ENCODE data around the gene PCNX2.
"Not testable (repeated sequence)": the region's sequence is repeated elsewhere in the genome, so short reads cannot be mapped to it uniquely, and the experiment has no call there.

Gene PCNX2

GRCh38 chr1:233112186-233113008 lies 183.1 kb downstream of the PCNX2 start:
- peak in 1 of 2 experiments; percentile 51 for DNase-seq (ENCODE audit: low read depth in 1 of 2, low spot score in 1 of 2)

GRCh38 chr1:233111731-233112130 lies 183.8 kb downstream of the PCNX2 start:
- no peak for TF ChIP-seq JUND (IDR thresholded peaks at IDR 0.05; ENCODE audit: low read depth)
- in situ Hi-C loops (cut with HindIII; ENCODE audit: low pct_unique_long_range_greater_than_20kb, low sequenced_read_pairs) = no loop called here
- no peak for DNase-seq (ENCODE audit: low read depth in 1 of 2, low spot score in 1 of 2)

More at GRCh38 chr1:233112186-233113008, 183.1 kb downstream of the PCNX2 start:
- in situ Hi-C loops (cut with HindIII; ENCODE audit: low pct_unique_long_range_greater_than_20kb, low sequenced_read_pairs) = no loop called here
- no peak; the same call in 1 of the 2 replicates for TF ChIP-seq JUND (IDR thresholded peaks at IDR 0.05; ENCODE audit: low read depth)

- no peak for TF ChIP-seq JUND (IDR thresholded peaks at IDR 0.05; ENCODE audit: low read depth)
- no peak for DNase-seq (ENCODE audit: low read depth in 1 of 2, low spot score in 1 of 2)
- in situ Hi-C loops (cut with HindIII; ENCODE audit: low pct_unique_long_range_greater_than_20kb, low sequenced_read_pairs) = no loop called here
These were observed 186.4 kb downstream of the PCNX2 start for GRCh38 chr1:233109096-233109495.

GRCh38 chr1:233107716-233108130 lies 187.8 kb downstream of the PCNX2 start:
- in situ Hi-C loops (cut with HindIII; ENCODE audit: low pct_unique_long_range_greater_than_20kb, low sequenced_read_pairs) = not testable (repeated sequence)
- TF ChIP-seq JUND (IDR thresholded peaks at IDR 0.05; ENCODE audit: low read depth) = peak; percentile 60; the same call in 1 of the 2 replicates
- DNase-seq (ENCODE audit: low read depth in 1 of 2, low spot score in 1 of 2) = peak in 1 of 2 experiments; percentile 97

GRCh38 chr1:233107130-233107660 lies 188.3 kb downstream of the PCNX2 start:
- no peak for TF ChIP-seq JUND (IDR thresholded peaks at IDR 0.05; ENCODE audit: low read depth)
- in situ Hi-C loops (cut with HindIII; ENCODE audit: low pct_unique_long_range_greater_than_20kb, low sequenced_read_pairs) = no loop called here
- DNase-seq (ENCODE audit: low read depth in 1 of 2, low spot score in 1 of 2) = peak in 1 of 2 experiments; percentile 48

DNA sequence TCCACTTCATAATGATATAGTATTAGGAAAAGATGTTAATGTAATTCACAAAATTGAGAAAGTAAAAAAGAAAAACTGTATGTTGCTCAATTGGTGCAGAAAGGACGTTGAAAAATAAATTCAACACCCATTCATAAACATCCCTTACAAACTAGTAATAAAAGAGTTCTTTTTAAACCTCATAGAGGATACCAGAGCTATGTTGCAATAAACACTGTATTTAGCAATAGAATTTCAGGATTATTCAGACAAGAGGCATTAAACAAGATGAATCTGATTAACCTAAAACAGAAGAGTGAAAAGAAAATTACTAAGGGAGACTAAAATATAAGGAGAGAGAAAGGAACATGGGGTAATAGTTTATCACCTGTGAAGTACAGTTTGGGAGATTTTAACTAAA lies 190.3 kb downstream of the PCNX2 start:
- TF ChIP-seq JUND (IDR thresholded peaks at IDR 0.05; ENCODE audit: low read depth) = no peak
- DNase-seq (ENCODE audit: low read depth in 1 of 2, low spot score in 1 of 2) = no peak

GRCh38 chr1:233102341-233102740 lies 193.2 kb downstream of the PCNX2 start:
- in situ Hi-C loops (cut with HindIII; ENCODE audit: low pct_unique_long_range_greater_than_20kb, low sequenced_read_pairs) = no loop called here
- DNase-seq (ENCODE audit: low read depth in 1 of 2, low spot score in 1 of 2) = no peak
- TF ChIP-seq JUND (IDR thresholded peaks at IDR 0.05; ENCODE audit: low read depth) = no peak

More for the DNA sequence above, 190.3 kb downstream of the PCNX2 start:
- in situ Hi-C loops (cut with HindIII; ENCODE audit: low pct_unique_long_range_greater_than_20kb, low sequenced_read_pairs) = no loop called here

GRCh38 chr1:233097959-233098580 lies 197.5 kb downstream of the PCNX2 start:
- TF ChIP-seq JUND (IDR thresholded peaks at IDR 0.05; ENCODE audit: low read depth) = no peak
- in situ Hi-C loops (cut with HindIII; ENCODE audit: low pct_unique_long_range_greater_than_20kb, low sequenced_read_pairs) = no loop called here
- DNase-seq (ENCODE audit: low read depth in 1 of 2, low spot score in 1 of 2) = no peak

DNA sequence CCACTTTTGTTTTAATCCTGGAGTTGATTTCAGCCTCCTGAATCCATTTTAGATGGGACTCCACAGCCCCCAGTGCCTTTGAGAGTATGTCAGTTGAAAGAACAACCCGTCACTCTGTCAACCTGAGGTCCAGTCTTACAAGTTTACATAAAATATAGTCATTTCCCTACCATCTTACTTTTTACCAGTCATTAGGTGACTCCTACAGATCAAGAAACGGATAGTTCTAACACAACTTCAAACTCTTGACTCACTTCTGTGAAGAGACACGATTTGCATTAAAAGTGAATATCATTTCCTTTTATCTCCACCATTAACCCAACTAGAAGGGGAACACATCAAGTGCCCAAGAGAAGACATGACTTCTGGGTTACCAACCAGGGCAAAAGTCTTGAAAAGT lies 198.0 kb downstream of the PCNX2 start:
- in situ Hi-C loops (cut with HindIII; ENCODE audit: low pct_unique_long_range_greater_than_20kb, low sequenced_read_pairs) = no loop called here
- no peak for TF ChIP-seq JUND (IDR thresholded peaks at IDR 0.05; ENCODE audit: low read depth)

GRCh38 chr1:233094691-233095090 lies 200.8 kb downstream of the PCNX2 start:
- no peak for DNase-seq (ENCODE audit: low read depth in 1 of 2, low spot score in 1 of 2)
- in situ Hi-C loops (cut with HindIII; ENCODE audit: low pct_unique_long_range_greater_than_20kb, low sequenced_read_pairs) = no loop called here
- TF ChIP-seq JUND (IDR thresholded peaks at IDR 0.05; ENCODE audit: low read depth) = no peak

More for the DNA sequence above, 198.0 kb downstream of the PCNX2 start:
- no peak for DNase-seq (ENCODE audit: low read depth in 1 of 2, low spot score in 1 of 2)

DNA sequence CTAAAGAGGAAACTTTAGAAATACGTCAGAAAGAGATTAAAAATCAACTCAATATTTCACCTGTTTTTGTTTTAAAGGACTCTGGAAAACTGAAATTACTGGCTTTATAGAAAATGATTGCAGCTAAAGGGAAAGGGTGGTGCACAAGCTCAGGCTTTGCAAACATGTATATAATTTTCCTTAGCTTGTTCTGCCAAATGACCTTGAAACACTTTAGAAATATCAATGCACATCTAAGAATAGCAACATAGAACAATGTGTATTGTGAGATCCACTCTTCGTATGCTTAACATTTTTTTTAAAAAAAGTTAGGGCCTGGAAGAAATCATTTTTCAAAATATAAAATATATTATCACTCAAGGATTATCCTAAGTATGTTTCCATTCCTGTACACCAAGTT lies 201.3 kb downstream of the PCNX2 start:
- in situ Hi-C loops (cut with HindIII; ENCODE audit: low pct_unique_long_range_greater_than_20kb, low sequenced_read_pairs) = no loop called here
- no peak for DNase-seq (ENCODE audit: low read depth in 1 of 2, low spot score in 1 of 2)
- no peak for TF ChIP-seq JUND (IDR thresholded peaks at IDR 0.05; ENCODE audit: low read depth)

DNA sequence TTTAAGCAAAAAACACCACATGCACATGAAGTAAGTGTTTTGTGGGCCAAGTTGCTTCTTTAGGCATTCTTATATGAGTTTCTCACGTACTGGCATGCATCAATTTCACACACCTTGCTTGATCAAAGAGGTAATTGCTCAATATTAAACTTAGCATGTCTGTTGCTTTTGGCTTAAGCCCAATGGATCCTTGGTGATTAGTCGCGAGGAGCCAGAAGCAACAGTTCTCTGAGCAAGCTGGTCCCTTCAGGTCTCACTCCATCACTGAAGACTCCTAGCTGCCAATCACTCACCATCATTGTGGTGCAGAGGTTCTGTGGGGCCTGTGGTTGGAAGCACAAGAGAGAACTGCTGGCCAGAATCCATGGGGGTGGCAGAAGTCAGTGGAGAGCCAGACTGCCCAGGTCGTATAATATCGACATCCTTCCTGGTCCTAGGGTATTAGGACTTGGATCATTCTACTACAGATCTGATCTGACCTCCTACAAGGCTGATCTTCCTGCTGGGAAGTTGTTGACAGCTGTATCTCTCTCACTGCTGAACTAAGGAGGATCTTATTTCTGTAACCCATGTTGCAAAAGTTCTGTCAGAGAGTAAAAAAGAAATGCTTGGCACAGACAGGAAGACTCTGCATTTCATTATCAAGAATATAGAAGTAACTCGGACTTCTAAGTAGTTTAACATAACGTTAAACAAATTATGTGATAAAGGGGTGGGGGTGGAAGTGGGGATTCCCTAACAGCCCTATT lies 204.6 kb downstream of the PCNX2 start:
- no peak for DNase-seq (ENCODE audit: low read depth in 1 of 2, low spot score in 1 of 2)
- in situ Hi-C loops (cut with HindIII; ENCODE audit: low pct_unique_long_range_greater_than_20kb, low sequenced_read_pairs) = no loop called here
- no peak for TF ChIP-seq JUND (IDR thresholded peaks at IDR 0.05; ENCODE audit: low read depth)

Data from T47D (cell line).